Stimulated activated CD8-positive, alpha-beta memory T cell treated with anti-CD3 and anti-CD28 coated beads, Interleukin-15, amount 100 ng/mL, for 1 hour (primary cell): ENCODE data around the gene CDKN1A.
"Not testable (repeated sequence)": the region's sequence is repeated elsewhere in the genome, so short reads cannot be mapped to it uniquely, and the experiment has no call there.

Source experiments
- DNase-seq: peaks from one replicate; pipeline ENCODE4 v3.0.0-alpha.2; 2020; ENCODE audit warnings: low read depth

The CDKN1A gene

GRCh38 chr6:36678488-36679042 is at the start of gene CDKN1A:
Gene CDKN1A, plus strand, starts transcription at chr6:36678714. Its CDS starts 5,388 bp downstream, at chr6:36684102.
- peak; percentile 45 for DNase-seq

DNA sequence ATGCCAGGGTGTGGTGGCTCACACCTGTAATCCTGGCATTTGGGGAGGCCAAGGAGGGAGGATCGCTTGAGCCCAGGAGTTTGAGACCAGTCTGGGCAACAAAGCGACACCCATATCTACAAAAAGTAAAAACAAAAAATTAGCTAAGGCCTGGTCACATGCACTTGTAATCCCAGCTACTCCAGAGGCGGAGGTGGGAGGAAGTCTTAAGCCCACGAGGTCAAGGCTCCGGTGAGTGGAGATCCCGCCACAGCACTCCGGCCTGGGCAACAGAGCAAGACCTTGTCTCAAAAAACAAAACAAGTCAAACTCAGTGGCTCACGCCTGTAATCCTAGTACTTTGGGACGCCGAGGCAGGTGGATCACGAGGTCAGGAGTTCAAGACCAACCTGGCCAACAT is 48.7 kb upstream of the CDKN1A start:
- no peak for DNase-seq

DNA sequence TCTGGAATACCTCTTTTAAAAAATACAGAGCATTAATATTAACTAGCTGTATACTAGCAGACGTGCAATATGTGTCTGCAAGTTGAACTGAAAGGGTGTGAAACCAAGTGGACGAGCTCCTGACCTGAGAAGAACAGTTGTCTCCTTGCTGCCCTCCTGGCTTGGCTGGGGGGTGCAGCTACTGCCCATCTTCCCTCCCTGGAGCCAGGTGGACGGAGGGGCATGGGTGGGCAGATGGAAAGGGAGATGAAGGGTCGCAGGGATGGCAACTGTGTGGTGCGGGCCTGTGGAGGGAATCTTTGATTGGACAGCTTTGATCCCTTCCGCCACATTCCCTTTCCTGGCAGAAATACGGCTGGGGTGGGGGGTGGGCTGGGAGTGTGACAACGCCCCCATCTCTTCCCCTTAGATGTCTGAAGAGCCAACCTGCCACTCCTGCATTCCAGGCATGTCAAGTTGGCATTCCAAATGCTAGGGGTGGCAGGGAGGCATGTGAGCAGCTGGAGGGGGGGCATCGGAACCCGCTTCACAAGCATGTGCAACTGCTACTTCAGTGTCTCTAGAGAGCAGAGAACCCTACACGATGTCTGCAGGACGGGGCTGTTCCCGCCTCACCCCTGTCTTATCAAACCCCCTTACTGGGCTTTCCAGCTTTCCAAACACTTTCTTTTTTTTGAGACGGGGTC is 47.0 kb upstream of the CDKN1A start:
- DNase-seq = no peak

- no peak for DNase-seq
Observed at GRCh38 chr6:36633370-36633769, 45.1 kb upstream of the CDKN1A start.

DNA sequence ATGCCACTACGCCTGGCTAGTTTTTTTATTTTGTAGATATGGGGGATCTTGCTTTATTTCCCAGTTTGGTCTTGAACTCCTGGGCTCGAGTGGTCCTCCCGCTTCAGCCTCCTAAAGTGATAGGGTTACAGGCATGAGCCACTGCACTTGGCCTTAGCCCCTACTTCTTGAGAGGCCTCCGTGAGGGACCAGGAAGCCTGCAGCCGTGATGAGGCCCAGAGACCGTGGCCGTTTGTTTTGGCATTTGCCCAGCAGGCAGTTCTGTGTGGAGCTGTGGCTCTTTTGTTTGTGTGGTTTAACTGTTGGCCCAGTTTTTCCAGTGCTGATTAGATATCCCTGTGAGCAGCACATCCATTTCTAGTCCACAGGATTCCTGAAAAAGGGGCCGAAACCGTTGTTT is 44.6 kb upstream of the CDKN1A start:
- no peak for DNase-seq

DNA sequence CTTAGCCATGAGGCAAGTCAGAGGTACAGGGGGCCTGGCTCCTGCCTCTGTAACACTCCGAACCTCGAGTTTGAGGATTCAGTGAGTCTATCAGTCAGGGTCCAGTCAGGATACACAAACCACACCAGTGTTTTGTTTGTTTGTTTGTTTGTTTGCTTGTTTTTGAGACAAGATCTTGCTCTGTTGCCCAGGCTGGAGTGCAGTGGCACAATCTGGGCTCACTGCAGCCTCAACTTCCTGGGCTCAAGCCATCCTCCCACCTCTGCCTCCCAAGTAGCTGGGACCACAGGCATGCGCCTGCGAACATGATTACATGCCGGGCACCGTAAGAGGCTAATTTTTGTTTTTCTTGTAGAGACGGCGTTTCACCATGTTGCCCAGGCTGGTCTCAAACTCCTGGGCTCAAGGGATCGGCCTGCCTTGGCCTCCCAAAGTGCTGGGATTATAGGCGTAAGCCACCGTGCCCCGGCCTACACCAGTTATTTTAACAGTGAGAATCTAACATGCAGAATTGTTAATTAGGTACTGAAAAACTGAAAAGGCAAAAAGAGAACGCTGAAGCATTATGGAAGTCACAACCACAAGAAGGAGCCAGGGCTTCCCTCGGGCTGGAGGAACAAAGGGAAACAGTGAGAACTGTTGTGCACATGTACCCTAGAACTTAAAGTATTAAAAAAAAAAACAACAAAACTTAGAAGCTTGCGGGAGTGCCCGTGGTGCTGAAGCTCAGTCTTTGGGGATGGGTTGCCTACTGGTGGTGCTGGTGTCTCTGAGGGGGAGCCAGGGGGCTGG is 44.0 kb upstream of the CDKN1A start:
- no peak for DNase-seq

DNA sequence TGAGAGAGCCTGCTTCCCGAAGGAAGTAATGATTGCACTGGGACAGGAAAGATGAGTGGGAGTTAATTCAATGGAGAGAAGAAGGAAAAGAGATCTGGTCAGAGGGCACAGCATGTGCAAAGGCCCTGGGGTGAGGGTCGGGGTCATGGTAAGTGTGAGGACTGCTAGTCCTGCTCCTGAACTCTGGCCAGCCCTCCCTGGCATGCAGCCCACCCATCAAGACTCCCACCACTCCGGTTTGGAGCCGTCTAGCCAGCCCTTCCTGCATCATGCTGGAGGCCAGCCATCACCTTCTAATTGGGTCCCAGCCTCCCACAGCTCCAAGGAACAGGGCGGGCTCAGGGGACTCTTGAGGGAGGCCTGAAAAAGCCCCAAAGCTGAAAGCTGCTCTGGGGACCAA is 42.2 kb upstream of the CDKN1A start:
- DNase-seq = no peak

DNA sequence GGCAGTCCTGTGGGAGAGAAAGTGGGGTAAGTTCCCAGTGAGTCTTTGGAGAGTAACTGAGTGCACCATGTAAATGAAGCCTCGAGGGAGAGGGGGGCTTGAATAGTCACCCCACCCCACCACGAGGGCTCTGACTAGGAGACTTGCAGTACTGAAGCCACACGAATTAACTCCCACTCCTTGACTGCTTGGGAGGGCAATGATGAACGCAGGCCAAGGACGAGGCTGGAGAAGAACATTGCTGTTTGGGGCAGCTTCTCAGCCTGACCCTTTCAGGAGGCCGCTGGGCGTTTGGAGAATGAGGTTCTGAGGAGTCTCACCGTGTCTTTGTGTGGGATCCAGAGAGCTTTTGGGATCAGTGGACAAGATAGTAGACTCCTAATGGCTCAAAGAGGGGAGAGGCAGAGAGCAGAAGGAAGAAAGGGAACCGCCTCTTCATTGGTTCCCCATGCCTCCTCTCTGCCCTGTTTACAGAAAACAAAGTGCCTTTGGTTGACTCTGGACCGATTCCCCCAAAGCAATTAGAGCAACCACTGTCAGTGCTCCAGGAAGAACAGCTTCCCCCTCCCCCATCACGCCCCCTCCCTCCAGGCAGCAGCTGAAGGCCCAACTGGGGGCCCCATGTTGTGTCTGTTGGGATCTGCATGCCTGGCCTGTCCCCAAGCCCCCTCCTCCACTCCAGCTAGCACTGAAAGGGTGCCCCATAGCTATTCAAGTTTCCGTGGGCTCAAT is 41.7 kb upstream of the CDKN1A start:
- DNase-seq = no peak

DNA sequence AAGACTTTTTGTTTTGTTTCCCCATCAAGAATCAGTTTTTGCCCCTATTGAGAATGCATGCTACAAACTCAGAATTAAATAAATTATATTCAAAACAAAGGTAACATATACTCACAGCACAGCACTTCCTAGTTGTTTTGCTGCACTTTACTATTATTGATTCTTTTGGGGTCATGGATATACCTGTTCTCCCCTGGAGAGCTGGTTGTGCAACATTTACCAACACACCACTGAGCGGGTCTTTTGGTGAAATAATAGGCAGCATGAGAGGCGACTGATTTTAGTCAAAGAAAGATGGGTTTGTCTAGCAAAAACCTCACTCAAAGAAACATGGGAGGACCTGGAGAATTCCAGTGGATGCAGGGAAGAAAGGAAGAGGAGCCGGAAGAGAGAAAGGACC is 39.9 kb upstream of the CDKN1A start:
- no peak for DNase-seq

DNA sequence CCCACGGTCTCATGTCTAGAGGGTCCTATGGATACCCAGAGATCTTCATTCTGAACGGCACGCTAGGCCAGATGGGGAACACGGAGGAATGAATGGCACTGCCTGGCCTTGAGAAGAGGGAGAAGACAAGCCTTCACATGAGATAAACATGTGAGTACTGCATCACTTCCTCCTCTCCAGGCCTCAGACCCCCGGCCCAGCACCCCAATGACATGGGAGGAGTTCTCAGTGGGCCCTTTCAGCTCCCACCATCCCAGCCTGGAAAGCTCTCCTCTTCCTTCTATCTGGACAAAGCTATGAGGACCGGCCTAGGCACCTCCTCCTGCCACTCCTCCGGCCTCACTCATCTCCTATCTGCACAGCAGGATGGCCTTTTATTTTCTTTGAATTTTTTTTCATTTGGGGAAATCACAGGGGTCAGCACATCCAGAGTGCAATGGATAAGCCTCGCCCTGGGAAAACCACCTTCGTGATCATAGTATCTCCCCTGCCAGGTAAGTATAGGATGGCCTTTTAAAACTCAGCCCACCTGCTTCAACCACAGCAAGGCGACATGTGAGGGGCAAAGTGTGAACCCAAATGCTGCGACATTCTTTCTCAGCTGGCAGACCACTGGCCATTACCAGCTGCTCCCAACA is 39.2 kb upstream of the CDKN1A start:
- no peak for DNase-seq

DNA sequence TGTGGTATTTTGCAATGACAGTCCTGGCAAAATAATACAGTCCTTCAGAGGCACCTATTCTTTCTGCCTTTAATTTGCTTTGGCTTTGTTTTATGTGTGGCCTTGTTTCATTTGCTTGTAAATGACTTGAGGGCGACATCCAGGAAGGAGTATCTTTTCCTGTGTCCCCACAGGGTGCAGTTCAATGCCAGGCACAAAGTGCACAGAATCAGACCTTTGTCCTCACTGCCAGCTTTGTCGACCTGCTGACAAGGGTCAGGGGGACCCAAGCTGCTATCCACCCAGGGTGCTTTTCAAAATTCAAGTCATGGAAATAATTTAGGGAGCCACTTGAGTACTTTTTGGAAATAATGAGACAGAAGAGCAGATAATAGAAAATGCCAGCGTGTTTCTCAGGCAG is 37.0 kb upstream of the CDKN1A start:
- DNase-seq = no peak

DNA sequence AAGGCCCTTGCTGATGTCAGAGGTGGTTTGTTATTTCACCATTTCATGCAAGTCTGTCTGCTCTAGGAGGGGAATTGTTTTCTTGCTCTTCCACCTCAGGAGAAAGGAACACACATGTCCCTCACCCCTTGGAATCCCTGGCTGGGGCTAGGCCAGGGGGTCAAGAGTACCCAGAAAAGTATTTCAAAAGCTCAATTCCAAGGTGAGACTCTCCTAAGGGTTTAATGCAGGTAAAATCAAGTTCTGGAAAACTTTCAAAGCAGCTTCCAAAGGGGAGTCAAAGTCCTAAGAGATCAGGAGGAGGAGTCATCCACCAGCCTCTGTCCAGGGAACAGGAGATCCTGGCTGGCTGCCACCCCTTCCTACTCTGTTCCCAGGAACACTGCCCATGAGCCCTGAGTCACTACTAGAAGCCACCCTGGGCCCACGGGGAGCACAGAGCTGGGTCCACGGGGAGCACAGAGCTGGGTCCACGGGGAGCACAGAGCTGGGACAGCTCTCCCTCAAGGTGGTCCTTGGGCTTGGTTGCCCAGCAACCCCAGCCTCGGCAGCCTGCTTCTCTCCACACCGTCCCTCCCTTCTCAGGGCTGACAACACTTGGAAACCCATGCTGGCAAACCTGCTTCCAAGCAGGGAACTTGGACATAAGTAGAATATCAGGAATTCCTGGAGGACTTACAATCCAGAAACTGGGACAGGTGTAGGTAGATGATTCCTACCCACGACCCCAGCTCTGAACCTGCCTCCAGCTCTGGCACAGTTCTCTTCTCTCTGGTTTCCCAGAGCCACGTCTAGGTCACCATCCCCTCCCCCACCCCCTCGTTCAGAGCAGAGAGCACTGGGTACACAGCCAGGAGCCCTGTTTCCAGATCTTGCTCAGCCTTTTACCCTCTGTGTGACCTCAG is 35.3 kb upstream of the CDKN1A start:
- DNase-seq = no peak

GRCh38 chr6:36643977-36644376 is 34.5 kb upstream of the CDKN1A start:
- no peak for DNase-seq

DNA sequence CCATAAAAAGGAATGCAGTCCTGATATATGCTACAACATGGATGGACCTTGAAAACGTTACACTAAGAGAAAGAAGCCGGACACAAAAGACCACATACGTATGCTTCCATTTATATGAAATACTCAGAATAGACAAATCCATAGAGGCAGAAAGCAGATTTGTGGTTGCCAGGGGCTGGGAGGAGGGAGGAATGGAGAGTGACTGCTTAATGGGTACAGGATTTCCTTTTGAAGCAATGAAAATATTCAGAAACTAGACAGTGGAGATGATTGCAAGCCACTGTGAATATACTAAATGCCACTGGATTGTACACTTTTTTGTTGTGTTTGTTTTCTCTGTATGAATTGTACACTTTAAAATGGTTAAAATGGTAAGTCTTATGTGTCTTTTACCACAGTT is 29.4 kb upstream of the CDKN1A start:
- no peak for DNase-seq

- DNase-seq = no peak
Observed at GRCh38 chr6:36649701-36650484, 28.6 kb upstream of the CDKN1A start.

GRCh38 chr6:36650848-36651478 is 27.6 kb upstream of the CDKN1A start:
- DNase-seq = no peak

DNA sequence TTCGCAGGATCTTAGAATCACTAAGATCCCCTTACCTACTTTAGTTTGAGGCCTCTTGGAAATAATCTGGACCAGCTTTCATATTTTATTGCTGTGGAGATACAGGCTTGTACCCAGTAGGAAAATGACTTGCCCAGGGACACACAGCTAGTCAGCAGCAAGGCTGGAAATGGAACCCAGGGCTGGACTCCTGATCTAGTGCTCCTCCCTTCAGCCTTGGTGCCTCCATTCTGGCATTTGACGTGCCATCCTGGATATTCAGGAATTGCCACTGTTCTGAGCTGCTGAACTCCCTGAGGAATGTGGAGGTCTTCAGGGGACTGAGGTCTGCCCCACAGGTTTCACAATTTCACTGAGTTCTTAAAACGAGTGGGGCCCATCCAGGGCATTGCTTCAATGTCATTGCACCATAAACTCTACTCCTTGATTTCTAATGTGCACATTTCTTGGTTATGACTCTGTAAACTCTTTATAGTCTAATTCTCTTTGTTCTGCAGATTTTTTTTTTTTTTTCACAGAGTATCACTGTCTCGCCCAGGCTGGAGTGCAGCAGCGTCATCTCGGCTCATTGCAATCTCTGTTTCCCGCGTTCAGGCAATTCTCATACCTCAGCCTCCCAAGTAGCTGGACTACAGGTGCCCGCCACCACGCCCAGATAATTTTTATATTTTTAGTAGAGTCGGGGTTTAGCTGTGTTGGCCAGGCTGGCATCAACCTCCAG is 26.7 kb upstream of the CDKN1A start:
- no peak for DNase-seq

GRCh38 chr6:36654469-36654868 is 24.0 kb upstream of the CDKN1A start:
- not testable (repeated sequence) for DNase-seq

GRCh38 chr6:36655085-36655724 is 23.3 kb upstream of the CDKN1A start:
- DNase-seq = no peak
